Heart left ventricle (tissue), 13 donors: ENCODE results near the gene AASDH.

Source experiments
- POLR2A ChIP-seq, 2 donors: fragments of 450-650 bp; IDR thresholded peaks; one replicate each; pipeline ENCODE4 v1.6.1; 2017; ENCODE audit warnings: antibody characterized with exemption in 2 of 2, mild to moderate bottlenecking in 2 of 2, moderate library complexity in 2 of 2
- TF ChIP-seq, protein P1 (sequence below), 12 donors: fragments of 200-600 bp; sonication (generic) in 4 of 12; IDR thresholded peaks; one replicate each; pipeline versions ENCODE4 v1.5.0 to v1.8.0; 2018 to 2022; ENCODE audit warnings: antibody characterized with exemption in 12 of 12, mild to moderate bottlenecking in 5 of 12
- donor health status: ischemic (EF 13 %, LVEDD 7.1; RV severe dilation, severe dysfunction).
- donor health status: DM: no; HTN: yes; CAD: no.
- donor health status: DM: no; HTN: no; CAD: no.
- donor health status: ischemic (EF 25% LVEDD 6.9; RV normal size, moderate dysfunction).
- donor health status: ischemic (EF 25% LVEDD 5.7; RV mildly dilated, moderate dysfunction).
- donor health status: ischemic (EF 35%, LVEDD 5.7; RV mildly dilated, moderate dysfunction).
- donor health status: nonischemic (EF 11% LVEDD 7.7; RV severe dilation, severe dysfunction).
- donor health status: DM: yes; HTN: yes; CAD: no.
- donor health status: PGD.
- donor health status: ischemic (EF 29% LVEDD 5.4; RV normal size, mild dysfunction).
- donor health status: nonischemic (EF 23%, LVEDD 6.1; RV moderate dilation, normal function).

DNA sequence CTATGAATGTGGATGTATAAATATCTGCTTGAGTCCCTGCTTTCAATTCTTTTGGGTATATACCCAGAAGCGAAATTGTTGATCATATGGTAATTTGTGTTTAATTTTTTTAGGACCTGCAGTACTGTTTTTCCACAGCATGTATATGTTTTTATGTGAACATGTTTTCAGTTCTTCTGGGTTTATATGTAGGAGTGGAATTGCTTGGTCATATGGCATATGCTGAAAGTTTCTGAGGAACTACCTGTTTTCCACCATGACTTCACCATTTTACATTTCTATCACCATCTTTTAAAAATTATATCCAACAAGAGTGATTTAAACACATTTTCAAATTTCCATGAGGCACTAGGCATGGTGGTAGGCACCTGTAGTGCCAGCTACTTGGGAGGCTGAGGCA is 39.9 kb upstream of the AASDH start:
- TF ChIP-seq, protein P1, sequence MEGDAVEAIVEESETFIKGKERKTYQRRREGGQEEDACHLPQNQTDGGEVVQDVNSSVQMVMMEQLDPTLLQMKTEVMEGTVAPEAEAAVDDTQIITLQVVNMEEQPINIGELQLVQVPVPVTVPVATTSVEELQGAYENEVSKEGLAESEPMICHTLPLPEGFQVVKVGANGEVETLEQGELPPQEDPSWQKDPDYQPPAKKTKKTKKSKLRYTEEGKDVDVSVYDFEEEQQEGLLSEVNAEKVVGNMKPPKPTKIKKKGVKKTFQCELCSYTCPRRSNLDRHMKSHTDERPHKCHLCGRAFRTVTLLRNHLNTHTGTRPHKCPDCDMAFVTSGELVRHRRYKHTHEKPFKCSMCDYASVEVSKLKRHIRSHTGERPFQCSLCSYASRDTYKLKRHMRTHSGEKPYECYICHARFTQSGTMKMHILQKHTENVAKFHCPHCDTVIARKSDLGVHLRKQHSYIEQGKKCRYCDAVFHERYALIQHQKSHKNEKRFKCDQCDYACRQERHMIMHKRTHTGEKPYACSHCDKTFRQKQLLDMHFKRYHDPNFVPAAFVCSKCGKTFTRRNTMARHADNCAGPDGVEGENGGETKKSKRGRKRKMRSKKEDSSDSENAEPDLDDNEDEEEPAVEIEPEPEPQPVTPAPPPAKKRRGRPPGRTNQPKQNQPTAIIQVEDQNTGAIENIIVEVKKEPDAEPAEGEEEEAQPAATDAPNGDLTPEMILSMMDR (IDR thresholded peaks at IDR 0.05), result no peak
- no peak for TF ChIP-seq POLR2A (IDR thresholded peaks at IDR 0.05)
